ENCODE results near the gene OR8A1.

DNA sequence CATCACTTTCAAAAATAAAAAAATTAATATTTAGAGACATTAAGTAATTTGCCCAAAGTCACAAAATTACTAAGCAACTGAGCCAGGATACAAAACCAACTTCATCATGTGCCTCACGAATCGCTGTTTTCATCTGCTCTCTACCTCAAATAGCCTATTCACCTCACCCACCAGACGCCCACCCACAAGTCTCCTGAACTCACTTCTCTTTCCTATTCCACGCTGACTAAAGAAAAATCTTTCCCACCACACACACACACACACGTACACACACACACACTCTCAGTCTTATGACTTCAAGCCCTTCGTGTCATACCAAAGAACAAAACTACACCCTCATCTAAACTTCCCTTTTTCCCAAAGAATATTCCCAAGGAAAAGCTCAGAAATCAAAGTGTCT, 28.6 kb upstream of the OR8A1 start:
- TF ChIP-seq, protein P1, sequence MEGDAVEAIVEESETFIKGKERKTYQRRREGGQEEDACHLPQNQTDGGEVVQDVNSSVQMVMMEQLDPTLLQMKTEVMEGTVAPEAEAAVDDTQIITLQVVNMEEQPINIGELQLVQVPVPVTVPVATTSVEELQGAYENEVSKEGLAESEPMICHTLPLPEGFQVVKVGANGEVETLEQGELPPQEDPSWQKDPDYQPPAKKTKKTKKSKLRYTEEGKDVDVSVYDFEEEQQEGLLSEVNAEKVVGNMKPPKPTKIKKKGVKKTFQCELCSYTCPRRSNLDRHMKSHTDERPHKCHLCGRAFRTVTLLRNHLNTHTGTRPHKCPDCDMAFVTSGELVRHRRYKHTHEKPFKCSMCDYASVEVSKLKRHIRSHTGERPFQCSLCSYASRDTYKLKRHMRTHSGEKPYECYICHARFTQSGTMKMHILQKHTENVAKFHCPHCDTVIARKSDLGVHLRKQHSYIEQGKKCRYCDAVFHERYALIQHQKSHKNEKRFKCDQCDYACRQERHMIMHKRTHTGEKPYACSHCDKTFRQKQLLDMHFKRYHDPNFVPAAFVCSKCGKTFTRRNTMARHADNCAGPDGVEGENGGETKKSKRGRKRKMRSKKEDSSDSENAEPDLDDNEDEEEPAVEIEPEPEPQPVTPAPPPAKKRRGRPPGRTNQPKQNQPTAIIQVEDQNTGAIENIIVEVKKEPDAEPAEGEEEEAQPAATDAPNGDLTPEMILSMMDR (IDR thresholded peaks at IDR 0.05): no peak
- no peak for TF ChIP-seq POLR2A (IDR thresholded peaks at IDR 0.05)

All from body of pancreas (tissue), 4 donors.